ENCODE measurements around the gene GCHFR. TPM values are rescaled to one million over a fixed set of nuclear protein-coding genes. Genes with fewer than 3 reads are reported as not detected.

Gene GCHFR
- total RNA-seq, 6 experiments from 2014 or later = 65.4 to 181 (median 82.0) TPM

- WGBS (ENCODE audit: insufficient coverage, low coverage, low lambda C conversion rate, missing lambda C conversion rate) = 35% methylated on average over 10 of the region's 12 CpGs
- ATAC-seq (peak; percentile 68 to 84 (median 80)), DNase-seq (peak in 2 of 3 donors; percentile 46 to 70)
- Histone ChIP-seq H3K4me1 (peaks cover 0 to 21% (median 7%) of the 10 kb centered on the region in 4 donors), H3K36me3 (peaks cover 0 to 25% (median 3%) of the 10 kb centered on the region in 4 donors), H3K27me3 (no peaks in the 10 kb centered on the region), H3K27ac (peak overlapping the region; percentile 42 to 77 (median 45)), H3K4me3 (no peak overlapping the region), H3K9me3 (no peaks in the 10 kb centered on the region)
- intact Hi-C loops (cut with DNase I) = no loop called here
- no peak for TF ChIP-seq POLR2A (IDR thresholded peaks at IDR 0.05)
- TF ChIP-seq CTCF (IDR thresholded peaks at IDR 0.05) = peak in 1 of 4 donors; percentile 3
Measured at GRCh38 chr15:40743921-40744814, 19.7 kb upstream of the GCHFR start.

- Histone ChIP-seq H3K4me3 (no peak overlapping the region), H3K27me3 (no peaks in the 10 kb centered on the region), H3K36me3 (peaks cover 0 to 25% (median under 1%) of the 10 kb centered on the region in 4 donors), H3K27ac (peak overlapping the region in 2 of 3 donors; percentile 45 to 77), H3K4me1 (peaks cover 0 to 21% (median 7%) of the 10 kb centered on the region in 4 donors), H3K9me3 (no peaks in the 10 kb centered on the region)
- intact Hi-C loops (cut with DNase I) = no loop called here
- DNase-seq = no peak
- 68% methylated on average over 2 of the region's 5 CpGs for WGBS (ENCODE audit: insufficient coverage, low coverage, low lambda C conversion rate, missing lambda C conversion rate)
- ATAC-seq = no peak
- TF ChIP-seq CTCF (IDR thresholded peaks at IDR 0.05) (no peak), POLR2A (IDR thresholded peaks at IDR 0.05) (no peak)
Measured at GRCh38 chr15:40744815-40745152, 19.1 kb upstream of the GCHFR start.

- no peaks in the 10 kb centered on the region for H3K9me3 ChIP-seq
- peaks cover 0 to 33% (median 12%) of the 10 kb centered on the region in 4 donors for H3K36me3 ChIP-seq
- H3K27me3 ChIP-seq = no peaks in the 10 kb centered on the region
- peaks cover 0 to 21% (median 7%) of the 10 kb centered on the region in 4 donors for H3K4me1 ChIP-seq
- 51% methylated on average over 2 of the region's 3 CpGs for WGBS (ENCODE audit: insufficient coverage, low coverage, low lambda C conversion rate, missing lambda C conversion rate)
- no peak for TF ChIP-seq CTCF (IDR thresholded peaks at IDR 0.05)
- TF ChIP-seq POLR2A (IDR thresholded peaks at IDR 0.05) = no peak
- no peak overlapping the region for H3K27ac ChIP-seq
- ATAC-seq (no peak), DNase-seq (no peak)
- no peak overlapping the region for H3K4me3 ChIP-seq
- intact Hi-C loops (cut with DNase I) = no loop called here
Measured at GRCh38 chr15:40746916-40747418, 16.9 kb upstream of the GCHFR start.

GRCh38 chr15:40747685-40748631, 15.9 kb upstream of the GCHFR start:
- peaks cover 0 to 18% (median 6%) of the 10 kb centered on the region in 4 donors for H3K4me1 ChIP-seq
- H3K4me3 ChIP-seq = no peak overlapping the region
- no peak for DNase-seq
- H3K27me3 ChIP-seq = no peaks in the 10 kb centered on the region
- no peak overlapping the region for H3K27ac ChIP-seq
- TF ChIP-seq CTCF (IDR thresholded peaks at IDR 0.05) (no peak), POLR2A (IDR thresholded peaks at IDR 0.05) (no peak)
- 22% methylated on average over 3 of the region's 7 CpGs for WGBS (ENCODE audit: insufficient coverage, low coverage, low lambda C conversion rate, missing lambda C conversion rate)
- H3K9me3 ChIP-seq = no peaks in the 10 kb centered on the region
- H3K36me3 ChIP-seq = peaks cover 0 to 32% (median 12%) of the 10 kb centered on the region in 4 donors
- intact Hi-C loops (cut with DNase I) = no loop called here
- no peak for ATAC-seq

Measured in right lobe of liver (tissue), 6 donors.